ENCODE measurements around the gene ONECUT2. TPM values are rescaled to one million over a fixed set of nuclear protein-coding genes. Genes with fewer than 3 reads are reported as not detected.
A peak's percentile ranks its signal among the peaks of the same experiment; 100 is the strongest.

ONECUT2 gene
- total RNA-seq, 2 donors from 2014 or later, result 1.9 to 3.6 TPM

- peak; percentile 29 for TF ChIP-seq CTCF (conservative IDR thresholded peaks at IDR 0.05)
- H3K27me3 ChIP-seq (ENCODE audit: control insufficient read depth, insufficient read depth, low read length, poor library complexity, severe bottlenecking), result peaks cover 95% of the 10 kb centered on the region
- peak overlapping the region; percentile 62 for H3K4me3 Mint-ChIP-seq
- H3K36me3 ChIP-seq (ENCODE audit: control insufficient read depth, insufficient read depth, low read length), result no peaks in the 10 kb centered on the region
- H3K9me3 Mint-ChIP-seq, result no peaks in the 10 kb centered on the region
- H3K4me1 Mint-ChIP-seq, result peaks cover 32% of the 10 kb centered on the region
- H3K27me3 Mint-ChIP-seq (ENCODE audit: insufficient read depth), result peaks cover 99% of the 10 kb centered on the region
- no peak overlapping the region for H3K27ac ChIP-seq (ENCODE audit: low read depth, low read length)
- WGBS, 2 experiments (ENCODE audit: insufficient coverage in 1 of 2, insufficient read length in 1 of 2), result 5 to 9% methylated on average over 15 to 60 of the region's 60 CpGs
- H3K27ac Mint-ChIP-seq, result no peak overlapping the region
- peak; percentile 82 for DNase-seq
- H3K4me3 ChIP-seq (ENCODE audit: low read length), result peak overlapping the region; percentile 66
- H3K9me3 ChIP-seq (ENCODE audit: control insufficient read depth, low read length), result no peaks in the 10 kb centered on the region
- H3K36me3 Mint-ChIP-seq (ENCODE audit: low read depth), result no peaks in the 10 kb centered on the region
- H3K4me1 ChIP-seq (ENCODE audit: control insufficient read depth, insufficient read depth, low read length), result no peaks in the 10 kb centered on the region
- H3K9ac ChIP-seq (ENCODE audit: extremely low read depth, low read length, poor library complexity, severe bottlenecking), result no peak overlapping the region
These were observed 5.3 kb downstream of the ONECUT2 start for GRCh38 chr18:57440331-57441070.

GRCh38 chr18:57441071-57441794 is 6.1 kb downstream of the ONECUT2 start:
- Mint-ChIP-seq H3K4me1 (peaks cover 34% of the 10 kb centered on the region), H3K36me3 (ENCODE audit: low read depth) (no peaks in the 10 kb centered on the region), H3K9me3 (no peaks in the 10 kb centered on the region), H3K27me3 (ENCODE audit: insufficient read depth) (peaks cover 99% of the 10 kb centered on the region), H3K27ac (no peak overlapping the region), H3K4me3 (peak overlapping the region; percentile 62)
- Histone ChIP-seq H3K9ac (ENCODE audit: extremely low read depth, low read length, poor library complexity, severe bottlenecking) (no peak overlapping the region), H3K9me3 (ENCODE audit: control insufficient read depth, low read length) (no peaks in the 10 kb centered on the region), H3K27me3 (ENCODE audit: control insufficient read depth, insufficient read depth, low read length, poor library complexity, severe bottlenecking) (peaks cover 96% of the 10 kb centered on the region), H3K4me1 (ENCODE audit: control insufficient read depth, insufficient read depth, low read length) (no peaks in the 10 kb centered on the region), H3K4me3 (ENCODE audit: low read length) (peak overlapping the region; percentile 66), H3K36me3 (ENCODE audit: control insufficient read depth, insufficient read depth, low read length) (no peaks in the 10 kb centered on the region), H3K27ac (ENCODE audit: low read depth, low read length) (no peak overlapping the region)
- DNase-seq, result peak; percentile 82
- TF ChIP-seq CTCF (conservative IDR thresholded peaks at IDR 0.05), result no peak
- 5 to 6% methylated on average over 33 to 54 of the region's 54 CpGs for WGBS, 2 experiments (ENCODE audit: insufficient coverage in 1 of 2, insufficient read length in 1 of 2)

- no peaks in the 10 kb centered on the region for H3K36me3 ChIP-seq (ENCODE audit: control insufficient read depth, insufficient read depth, low read length)
- no peak overlapping the region for H3K27ac ChIP-seq (ENCODE audit: low read depth, low read length)
- no peak for DNase-seq
- no peak for TF ChIP-seq CTCF (conservative IDR thresholded peaks at IDR 0.05)
- no peak overlapping the region for H3K27ac Mint-ChIP-seq
- peaks cover 81% of the 10 kb centered on the region for H3K27me3 ChIP-seq (ENCODE audit: control insufficient read depth, insufficient read depth, low read length, poor library complexity, severe bottlenecking)
- H3K36me3 Mint-ChIP-seq (ENCODE audit: low read depth), result no peaks in the 10 kb centered on the region
- no peak overlapping the region for H3K4me3 Mint-ChIP-seq
- H3K27me3 Mint-ChIP-seq (ENCODE audit: insufficient read depth), result peaks cover 84% of the 10 kb centered on the region
- no peaks in the 10 kb centered on the region for H3K9me3 Mint-ChIP-seq
- H3K4me3 ChIP-seq (ENCODE audit: low read length), result no peak overlapping the region
- no peaks in the 10 kb centered on the region for H3K4me1 ChIP-seq (ENCODE audit: control insufficient read depth, insufficient read depth, low read length)
- WGBS, 2 experiments (ENCODE audit: insufficient coverage in 1 of 2, insufficient read length in 1 of 2), result 57% methylated on average over 1 of the region's 1 CpG; no CpG with 5 or more reads in 1 of the 2 experiments
- H3K4me1 Mint-ChIP-seq, result peaks cover 27% of the 10 kb centered on the region
- no peak overlapping the region for H3K9ac ChIP-seq (ENCODE audit: extremely low read depth, low read length, poor library complexity, severe bottlenecking)
- no peaks in the 10 kb centered on the region for H3K9me3 ChIP-seq (ENCODE audit: control insufficient read depth, low read length)
These were observed 8.1 kb downstream of the ONECUT2 start for GRCh38 chr18:57443247-57443646.

All from endodermal cell (in vitro differentiated cells).